GM19468 (cell line): Measurements from ENCODE around the gene TLR5.
"Not testable (repeated sequence)": the region's sequence is repeated elsewhere in the genome, so short reads cannot be mapped to it uniquely, and the experiment has no call there.

ENCODE experiments used
- ATAC-seq: cut with Tn5 transposase; IDR thresholded peaks from one replicate; pipeline ENCODE4 v1.9.1; 2021; ENCODE audit warnings: mild to moderate bottlenecking, moderate library complexity, moderate number of reproducible peaks; ENCODE audit not compliant: unreplicated experiment; ENCODE audit errors: extremely low read depth

Gene TLR5, protein sequence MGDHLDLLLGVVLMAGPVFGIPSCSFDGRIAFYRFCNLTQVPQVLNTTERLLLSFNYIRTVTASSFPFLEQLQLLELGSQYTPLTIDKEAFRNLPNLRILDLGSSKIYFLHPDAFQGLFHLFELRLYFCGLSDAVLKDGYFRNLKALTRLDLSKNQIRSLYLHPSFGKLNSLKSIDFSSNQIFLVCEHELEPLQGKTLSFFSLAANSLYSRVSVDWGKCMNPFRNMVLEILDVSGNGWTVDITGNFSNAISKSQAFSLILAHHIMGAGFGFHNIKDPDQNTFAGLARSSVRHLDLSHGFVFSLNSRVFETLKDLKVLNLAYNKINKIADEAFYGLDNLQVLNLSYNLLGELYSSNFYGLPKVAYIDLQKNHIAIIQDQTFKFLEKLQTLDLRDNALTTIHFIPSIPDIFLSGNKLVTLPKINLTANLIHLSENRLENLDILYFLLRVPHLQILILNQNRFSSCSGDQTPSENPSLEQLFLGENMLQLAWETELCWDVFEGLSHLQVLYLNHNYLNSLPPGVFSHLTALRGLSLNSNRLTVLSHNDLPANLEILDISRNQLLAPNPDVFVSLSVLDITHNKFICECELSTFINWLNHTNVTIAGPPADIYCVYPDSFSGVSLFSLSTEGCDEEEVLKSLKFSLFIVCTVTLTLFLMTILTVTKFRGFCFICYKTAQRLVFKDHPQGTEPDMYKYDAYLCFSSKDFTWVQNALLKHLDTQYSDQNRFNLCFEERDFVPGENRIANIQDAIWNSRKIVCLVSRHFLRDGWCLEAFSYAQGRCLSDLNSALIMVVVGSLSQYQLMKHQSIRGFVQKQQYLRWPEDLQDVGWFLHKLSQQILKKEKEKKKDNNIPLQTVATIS

DNA sequence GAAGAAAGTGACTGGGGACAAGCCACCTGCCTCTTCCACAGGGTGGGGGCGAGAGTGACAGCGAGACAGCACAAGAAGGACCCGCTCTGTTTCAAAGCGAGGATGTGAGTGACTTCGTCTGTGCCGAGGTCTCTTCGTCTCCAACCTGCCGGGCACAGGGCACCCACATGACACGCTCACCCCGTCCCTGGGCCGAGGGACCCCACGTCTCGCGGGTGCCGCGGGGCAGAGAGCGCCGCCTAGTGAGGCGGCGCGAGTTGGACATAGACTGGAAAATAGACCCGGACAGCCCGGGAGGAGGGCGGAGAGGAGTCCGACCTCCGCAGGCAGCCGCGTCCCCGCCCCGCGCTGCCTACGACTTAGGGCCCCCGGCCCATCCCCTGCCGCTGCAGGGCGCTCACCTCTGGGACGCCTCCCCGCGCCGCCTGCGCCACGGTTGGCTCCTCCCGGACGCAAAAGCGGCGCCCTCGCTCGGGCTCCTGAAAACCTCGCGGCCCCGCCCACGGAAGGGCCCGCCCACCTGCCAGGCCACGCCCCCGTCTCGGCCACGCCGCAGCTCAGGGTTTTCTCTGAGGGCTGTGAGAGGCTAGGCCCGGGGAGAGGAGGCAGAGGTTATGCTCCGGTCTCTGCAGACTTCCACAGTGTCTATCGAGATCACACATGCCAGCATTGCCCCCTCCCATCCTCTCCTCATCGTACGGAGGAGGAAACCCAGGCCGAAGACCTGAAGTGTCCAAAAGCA, at the start of gene TLR5:
TLR5 (minus strand) TSS at position 454 of the 742 bp plus-strand sequence. CDS start 30,217 bp downstream, outside the sequence.
- ATAC-seq = peak; percentile 84

DNA sequence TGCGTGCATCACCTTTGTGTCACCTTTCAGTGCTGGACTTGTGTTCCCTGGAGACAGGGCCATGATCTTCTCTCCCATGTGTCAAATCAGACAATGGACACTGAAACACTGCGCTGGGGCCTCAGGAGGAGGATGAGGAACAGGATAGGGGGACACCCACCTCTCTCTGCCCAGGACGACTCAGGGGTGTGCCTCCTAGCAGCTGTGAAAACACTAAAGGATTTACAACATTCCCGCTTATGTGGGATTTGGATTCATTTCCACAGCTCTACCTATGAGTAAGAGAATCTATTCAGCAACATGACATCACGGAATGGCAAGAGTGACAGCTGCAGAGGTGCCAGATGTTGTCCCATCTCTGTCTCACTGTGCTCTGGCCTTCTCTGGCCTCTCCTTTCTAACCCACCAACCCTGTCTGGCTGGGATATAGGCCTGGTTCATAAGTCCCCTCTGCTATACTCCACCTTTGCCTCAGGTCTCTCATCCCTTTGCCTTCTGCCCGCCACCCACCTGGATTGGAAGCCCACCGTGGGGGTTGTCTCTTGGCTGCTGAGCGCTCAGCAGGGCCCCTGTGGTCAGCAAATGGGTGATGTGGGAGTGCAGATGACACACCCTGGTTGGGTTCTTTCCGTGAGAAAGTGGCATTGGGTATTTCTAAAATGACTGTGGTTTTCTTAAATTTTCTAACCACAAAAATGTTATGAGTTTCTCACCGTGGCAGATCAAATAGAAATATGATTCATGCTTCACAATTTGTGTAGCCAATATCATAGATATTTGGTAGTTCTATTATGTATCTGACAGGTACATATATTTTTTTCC, 47.1 kb upstream of the TLR5 start:
- ATAC-seq = no peak

DNA sequence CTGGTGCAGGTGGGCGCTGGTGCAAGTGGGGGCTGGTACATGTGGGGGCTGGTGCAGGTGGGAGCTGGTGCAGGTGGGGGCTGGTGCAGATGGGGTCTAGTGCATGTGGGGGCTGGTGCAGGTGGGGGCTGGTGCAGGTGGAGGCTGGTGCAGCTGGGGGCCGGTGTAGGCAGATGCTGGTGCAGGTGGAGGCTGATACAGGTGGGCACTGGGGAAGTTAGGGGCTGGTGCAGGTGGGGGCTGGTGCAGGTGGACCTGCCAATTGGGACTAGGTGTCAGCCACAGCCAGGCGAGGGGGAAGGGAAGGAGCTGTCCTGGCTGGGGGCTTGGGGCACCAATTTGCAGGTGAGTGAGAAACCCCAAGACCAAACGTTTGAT, 46.5 kb upstream of the TLR5 start:
- ATAC-seq = no peak

GRCh38 chr1:223188618-223189356, 45.7 kb upstream of the TLR5 start:
- no peak for ATAC-seq

- ATAC-seq = no peak
These were observed 43.8 kb upstream of the TLR5 start for GRCh38 chr1:223186800-223187199.

DNA sequence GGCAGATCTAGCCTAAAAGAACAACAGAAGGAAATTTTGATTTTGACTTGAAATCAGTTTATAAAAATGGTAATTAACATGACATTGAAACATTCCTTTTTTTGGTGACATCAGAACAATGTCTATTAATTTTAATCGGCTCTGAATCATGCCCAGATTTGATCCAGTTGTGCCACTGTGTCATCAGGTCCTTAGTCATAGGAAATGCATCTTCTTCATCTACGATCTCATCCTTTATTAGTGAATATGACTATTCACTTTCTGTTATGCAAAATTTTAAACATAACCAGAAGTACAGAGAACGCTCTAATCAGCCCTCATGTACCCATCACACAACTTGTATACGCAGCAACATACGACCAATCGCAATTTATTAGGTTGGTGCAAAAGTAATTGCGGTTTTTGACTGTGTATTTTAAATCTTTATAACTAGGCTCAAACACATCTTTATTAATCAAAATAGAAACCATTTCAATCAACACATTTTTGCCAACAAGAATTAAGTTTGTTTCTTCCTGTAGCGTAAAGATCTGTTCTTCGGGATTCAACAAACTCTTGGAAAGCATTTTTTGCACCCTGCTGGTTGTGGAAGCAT, 40.3 kb upstream of the TLR5 start:
- ATAC-seq = no peak

DNA sequence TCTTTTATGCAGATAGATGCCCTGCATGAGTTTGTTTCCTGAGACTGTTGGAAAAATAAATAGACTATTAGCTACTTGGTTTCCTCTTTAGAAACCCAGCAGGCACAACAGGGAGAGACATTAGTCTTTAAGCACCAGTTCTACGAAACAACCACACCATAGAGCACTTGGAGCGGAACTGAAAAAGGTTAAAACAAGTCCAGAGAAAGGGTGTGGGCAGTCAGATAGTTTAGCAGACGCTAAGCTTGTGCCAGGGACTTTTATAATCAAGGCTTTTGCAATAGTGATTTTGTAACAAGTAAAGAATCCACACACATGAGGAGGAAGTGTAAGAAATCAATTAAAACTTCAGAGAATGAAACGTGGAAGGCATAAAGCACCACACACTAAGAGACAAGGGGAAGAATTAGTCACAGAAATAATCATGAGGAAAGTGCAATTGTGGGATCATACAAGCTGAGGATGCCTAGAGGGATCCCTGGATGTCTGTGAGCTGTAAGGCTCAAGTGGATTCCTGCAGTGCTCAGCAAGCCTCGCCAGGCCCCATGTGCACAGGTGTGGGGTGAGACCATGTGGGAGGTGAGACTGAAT, 37.8 kb upstream of the TLR5 start:
- no peak for ATAC-seq

- ATAC-seq = no peak
These were observed 36.7 kb upstream of the TLR5 start for GRCh38 chr1:223179786-223180185.

- ATAC-seq = no peak
These were observed 36.2 kb upstream of the TLR5 start for GRCh38 chr1:223179280-223179679.

DNA sequence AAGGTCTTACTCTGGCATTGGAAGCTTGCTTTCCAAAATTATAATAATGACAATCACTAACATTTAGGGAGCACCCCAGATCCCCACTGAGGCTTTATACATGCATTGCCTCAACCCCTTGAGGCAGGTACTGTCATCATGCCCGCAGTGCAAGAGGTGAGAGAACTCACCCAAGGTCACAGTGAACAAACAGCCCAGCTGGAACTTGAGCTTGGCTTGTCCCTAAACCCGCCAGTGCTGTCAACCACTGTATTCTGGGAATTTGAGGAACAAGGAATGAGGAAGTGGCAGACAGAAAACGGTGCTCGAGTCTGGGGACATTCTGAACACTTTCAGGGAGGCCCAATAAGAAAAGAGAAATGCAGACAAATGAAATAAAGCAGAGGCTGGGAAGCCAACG, 34.6 kb upstream of the TLR5 start:
- ATAC-seq = no peak

- ATAC-seq = no peak
These were observed 33.4 kb upstream of the TLR5 start for GRCh38 chr1:223176437-223176836.

- ATAC-seq = no peak
These were observed 32.6 kb upstream of the TLR5 start for GRCh38 chr1:223175633-223176032.

- no peak for ATAC-seq
These were observed 32.0 kb upstream of the TLR5 start for GRCh38 chr1:223175032-223175431.

DNA sequence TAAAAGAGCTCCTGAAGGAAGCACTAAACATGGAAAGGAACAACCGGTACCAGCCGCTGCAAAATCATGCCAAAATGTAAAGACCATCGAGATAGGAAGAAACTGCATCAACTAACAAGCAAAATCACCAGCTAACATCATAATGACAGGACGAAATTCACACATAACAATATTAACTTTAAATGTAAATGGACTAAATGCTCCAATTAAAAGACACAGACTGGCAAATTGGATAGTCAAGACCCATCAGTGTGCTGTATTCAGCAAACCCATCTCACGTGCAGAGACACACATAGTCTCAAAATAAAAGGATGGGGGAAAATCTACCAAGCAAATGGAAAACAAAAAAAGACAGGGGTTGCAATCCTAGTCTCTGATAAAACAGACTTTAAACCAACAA, 26.4 kb upstream of the TLR5 start:
- ATAC-seq = not testable (repeated sequence)

DNA sequence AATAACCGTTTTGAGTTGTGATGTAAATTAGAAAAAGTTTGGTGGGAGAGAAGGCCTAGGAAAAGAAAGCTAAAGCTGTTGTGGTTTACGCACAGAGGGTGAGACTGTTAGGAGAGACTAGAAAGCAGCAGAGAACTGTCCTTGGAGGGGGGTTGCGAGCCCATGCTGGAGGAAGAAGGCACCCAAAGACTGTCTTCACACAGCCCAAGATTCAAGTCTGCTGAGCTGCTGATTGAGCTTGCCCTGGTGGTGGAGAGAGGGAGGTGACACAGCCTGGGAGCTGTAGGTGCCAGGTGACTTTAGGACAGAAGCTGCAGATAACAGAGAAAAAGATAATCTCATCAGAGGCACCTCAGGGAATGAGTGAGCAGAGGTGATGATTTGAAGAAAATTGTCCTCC, 18.3 kb upstream of the TLR5 start:
- no peak for ATAC-seq

DNA sequence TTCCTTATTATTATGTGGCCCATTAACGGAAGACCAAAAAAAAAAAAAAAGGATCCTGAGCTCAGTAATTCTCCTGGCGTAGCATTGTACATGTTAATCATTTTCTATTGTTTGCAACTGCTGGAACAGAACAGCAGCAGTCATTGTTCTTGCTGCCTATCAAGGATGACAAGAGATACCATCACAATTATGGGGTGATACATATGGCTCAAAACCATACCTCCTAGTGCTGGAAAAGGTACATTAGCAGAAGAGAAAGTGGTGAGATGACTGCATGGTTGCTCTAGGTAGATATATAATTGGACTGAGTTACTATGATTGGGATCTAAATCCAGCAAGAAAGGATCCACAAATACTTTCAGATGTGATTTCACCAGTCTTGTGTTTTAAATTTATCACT, 13.3 kb upstream of the TLR5 start:
- no peak for ATAC-seq

- ATAC-seq = no peak
These were observed 12.1 kb upstream of the TLR5 start for GRCh38 chr1:223155153-223155552.
